Heart left ventricle (tissue), 16 donors: ENCODE data around the gene AQP6. TPM values are rescaled to one million over a fixed set of nuclear protein-coding genes. Genes with fewer than 3 reads are reported as not detected.

Experiments
- ATAC-seq, 4 donors: fragments of 200-7000 bp; cut with Tn5 transposase; one replicate each; pipeline ENCODE4 v1.9.1; 2020 to 2022; ENCODE audit warnings: moderate library complexity in 4 of 4, mild to moderate bottlenecking in 3 of 4, moderate number of reproducible peaks in 1 of 4
- DNase-seq, 5 donors: peaks; one replicate each; pipeline ENCODE4 v3.0.0-alpha.2; 2020
- H3K27ac ChIP-seq, 12 donors: fragments of 200-600 bp; sonication (generic) in 4 of 12; one replicate each; pipeline versions ENCODE4 v1.5.0 to v1.8.0; 2016 to 2022; ENCODE audit warnings: mild to moderate bottlenecking in 2 of 12
- H3K27me3 ChIP-seq, 9 donors: fragments of 200-600 bp; sonication (generic) in 2 of 9; one replicate each; pipeline versions ENCODE4 v1.5.1 to v1.8.0; 2016 to 2022; ENCODE audit warnings: mild to moderate bottlenecking in 3 of 9
- H3K36me3 ChIP-seq, 9 donors: fragments of 200-600 bp; sonication (generic) in 2 of 9; one replicate each; pipeline versions ENCODE4 v1.5.0 to v1.8.0; 2018 to 2022; ENCODE audit warnings: mild to moderate bottlenecking in 2 of 9
- H3K4me1 ChIP-seq, 12 donors: fragments of 200-600 bp; sonication (generic) in 4 of 12; one replicate each; pipeline versions ENCODE4 v1.5.0 to v1.8.0; 2016 to 2022; ENCODE audit warnings: mild to moderate bottlenecking in 3 of 12
- H3K4me3 ChIP-seq, 12 donors: fragments of 200-600 bp; sonication (generic) in 4 of 12; one replicate each; pipeline versions ENCODE4 v1.5.0 to v1.8.0; 2017 to 2022; ENCODE audit warnings: mild to moderate bottlenecking in 9 of 12, moderate library complexity in 4 of 12
- H3K9me3 ChIP-seq, 12 donors: fragments of 200-600 bp; sonication (generic) in 4 of 12; one replicate each; pipeline versions ENCODE4 v1.5.0 to v1.8.0; 2016 to 2022; ENCODE audit warnings: mild to moderate bottlenecking in 1 of 12
- CTCF ChIP-seq, 12 donors: fragments of 200-600 bp; sonication (generic) in 4 of 12; IDR thresholded peaks; one replicate each; pipeline versions ENCODE4 v1.5.0 to v1.8.0; 2018 to 2022; ENCODE audit warnings: antibody characterized with exemption in 12 of 12, mild to moderate bottlenecking in 5 of 12
- POLR2A ChIP-seq, 2 donors: fragments of 450-650 bp; IDR thresholded peaks; one replicate each; pipeline ENCODE4 v1.6.1; 2017; ENCODE audit warnings: antibody characterized with exemption in 2 of 2, mild to moderate bottlenecking in 2 of 2, moderate library complexity in 2 of 2
- WGBS, 4 donors: extraction: QIAGEN DNeasy Blood & Tissue Kit in 2 of 4; methylation state at CpG; one replicate each; pipeline versions ENCODE4 v1.1.5 to v1.1.7; 2013 to 2018; 5-methylcytosine and 5-hydroxymethylcytosine counted together
- intact Hi-C, 10 donors: fragments of 100-400 bp; cut with DNase I; formaldehyde crosslinking; loops; one replicate each; pipeline versions ENCODE4 v1.11.1 to v1.14.2; 2022
- polyA plus RNA-seq, 2 donors: library from polyadenylated mRNA; stranded (reverse); fragments of 200-250 nt; gene quantifications; one replicate each; pipeline ENCODE4 v1.2.3, GENCODE V29; 2013
- total RNA-seq, 9 donors: library from RNA; depleted of rRNA in 2 of 9; stranded (reverse); fragments of >200 nt in 2 of 9; fragmentation: NEBNext Ultra II Directional in 3 of 9; extraction: Animal tissue kit (Norgen Biotek cat#: 25700) in 3 of 9; gene quantifications; one replicate each; pipeline versions ENCODE4 v1.1.0 to v1.2.4, GENCODE V29; 2016 to 2023
- donor health status: ischemic (EF 13 %, LVEDD 7.1; RV severe dilation, severe dysfunction).
- donor health status: healthy with polysubstance abuse.
- donor health status: DM: no; HTN: yes; CAD: no.
- donor health status: DM: no; HTN: no; CAD: no.
- donor health status: ischemic (EF 25% LVEDD 6.9; RV normal size, moderate dysfunction).
- donor health status: ischemic (EF 25% LVEDD 5.7; RV mildly dilated, moderate dysfunction).
- donor health status: healthy.
- donor health status: DM: yes; HTN: yes; CAD: no.
- donor health status: ischemic (EF 35%, LVEDD 5.7; RV mildly dilated, moderate dysfunction).
- donor health status: nonischemic (EF 11% LVEDD 7.7; RV severe dilation, severe dysfunction).
- donor health status: DM: yes; HTN: yes; CAD: no.
- donor health status: PGD.
- donor health status: ischemic (EF 29% LVEDD 5.4; RV normal size, mild dysfunction).
- donor health status: nonischemic (EF 23%, LVEDD 6.1; RV moderate dilation, normal function).

AQP6 gene
- total and polyA plus RNA-seq, 11 donors: 0.04 TPM; not detected in 9

GRCh38 chr12:50016501-50017475 lies 44.0 kb downstream of the AQP6 start:
- DNase-seq: peak in 4 of 5 donors; percentile 46 to 66 (median 56)
- Histone ChIP-seq H3K27ac (peak overlapping the region in 4 of 12 donors; percentile 4 to 88 (median 50)), H3K9me3 (no peaks in the 10 kb centered on the region), H3K27me3 (no peaks in the 10 kb centered on the region), H3K36me3 (peaks cover 0 to 16% (median 0%) of the 10 kb centered on the region in 9 donors), H3K4me3 (peak overlapping the region in 2 of 12 donors; percentile 20 to 25), H3K4me1 (peaks cover 0 to 30% (median 0%) of the 10 kb centered on the region in 12 donors)
- intact Hi-C loops: no loop called here
- TF ChIP-seq POLR2A (IDR thresholded peaks at IDR 0.05): no peak
- TF ChIP-seq CTCF (IDR thresholded peaks at IDR 0.05): no peak
- WGBS, 4 donors: 57 to 62% (median 60%) methylated on average over 10 of the region's 10 CpGs
- ATAC-seq: peak; percentile 44 to 83 (median 71)

- no peak for ATAC-seq
- peaks cover 0 to 30% (median 0%) of the 10 kb centered on the region in 12 donors for H3K4me1 ChIP-seq
- no peaks in the 10 kb centered on the region for H3K9me3 ChIP-seq
- no peak overlapping the region for H3K4me3 ChIP-seq
- no peaks in the 10 kb centered on the region for H3K27me3 ChIP-seq
- no peak for DNase-seq
- TF ChIP-seq POLR2A (IDR thresholded peaks at IDR 0.05) (no peak), CTCF (IDR thresholded peaks at IDR 0.05) (no peak)
- WGBS, 4 donors: 89 to 93% (median 92%) methylated on average over 6 of the region's 6 CpGs
- peak overlapping the region in 2 of 12 donors; percentile 53 to 88 for H3K27ac ChIP-seq
- intact Hi-C loops: no loop called here
- H3K36me3 ChIP-seq: peaks cover 0 to 16% (median 0%) of the 10 kb centered on the region in 9 donors
Measured at GRCh38 chr12:50017641-50018040, 44.9 kb downstream of the AQP6 start.

- no peak for TF ChIP-seq POLR2A (IDR thresholded peaks at IDR 0.05)
- TF ChIP-seq CTCF (IDR thresholded peaks at IDR 0.05): no peak
- Histone ChIP-seq H3K9me3 (no peaks in the 10 kb centered on the region), H3K27ac (peak overlapping the region in 2 of 12 donors; percentile 53 to 88), H3K36me3 (peaks cover 0 to 16% (median 0%) of the 10 kb centered on the region in 9 donors), H3K4me1 (peaks cover 0 to 32% (median 0%) of the 10 kb centered on the region in 12 donors), H3K4me3 (no peak overlapping the region), H3K27me3 (no peaks in the 10 kb centered on the region)
- intact Hi-C loops: no loop called here
- ATAC-seq (no peak), DNase-seq (no peak)
- 67 to 72% (median 69%) methylated on average over 3 of the region's 3 CpGs for WGBS, 4 donors
Measured at GRCh38 chr12:50018154-50018553, 45.4 kb downstream of the AQP6 start.

GRCh38 chr12:50018968-50019367 lies 46.2 kb downstream of the AQP6 start:
- ATAC-seq (peak; percentile 45 to 84 (median 65)), DNase-seq (no peak)
- peaks cover 0 to 13% (median 0%) of the 10 kb centered on the region in 9 donors for H3K36me3 ChIP-seq
- no peaks in the 10 kb centered on the region for H3K9me3 ChIP-seq
- TF ChIP-seq CTCF (IDR thresholded peaks at IDR 0.05) (no peak), POLR2A (IDR thresholded peaks at IDR 0.05) (no peak)
- no peak overlapping the region for H3K4me3 ChIP-seq
- intact Hi-C loops: no loop called here
- WGBS, 4 donors: 56 to 69% (median 61%) methylated on average over 2 of the region's 2 CpGs
- no peak overlapping the region for H3K27ac ChIP-seq
- no peaks in the 10 kb centered on the region for H3K27me3 ChIP-seq
- peaks cover 0 to 39% (median 0%) of the 10 kb centered on the region in 12 donors for H3K4me1 ChIP-seq
